CD4-positive, alpha-beta T cell (primary cell): ENCODE measurements around the gene TFEB. TPM values are rescaled to one million over a fixed set of nuclear protein-coding genes. Genes with fewer than 3 reads are reported as not detected.

Experiments
- ATAC-seq: fragments of 200-7000 bp; cut with Tn5 transposase; one replicate; pipeline ENCODE4 v1.10.0; 2022; ENCODE audit warnings: mild to moderate bottlenecking; ENCODE audit not compliant: poor library complexity
- CTCF ChIA-PET: fragments of 350-600 bp; sonication (Branson Sonifier 250); formaldehyde crosslinking; loops from one replicate; lab custom pipeline; 2021; ENCODE audit warnings: antibody characterized with exemption, inconsistent platforms; lab: Charles Lee
- POLR2A ChIA-PET: fragments of 350-600 bp; sonication (Branson Sonifier 250); formaldehyde crosslinking; loops from one replicate; lab custom pipeline; 2021; ENCODE audit warnings: antibody characterized with exemption, inconsistent platforms; lab: Charles Lee
- DNase-seq, 14 experiments: peaks; one replicate each; pipeline ENCODE4 v3.0.0-alpha.2; 2013 to 2020; ENCODE audit warnings: mixed read lengths in 2 of 14
- H3K27ac ChIP-seq, 2 donors: one replicate each; pipeline versions ENCODE4 v1.5.1 to v1.7.0; 2013; ENCODE audit warnings: low read length in 2 of 2, low read depth in 1 of 2, mild to moderate bottlenecking in 1 of 2
- H3K27me3 ChIP-seq, 2 experiments: 1 replicate in 1 of 2; 2 replicates in 1 of 2; pipeline versions ENCODE4 v1.6.1 to v1.7.0; 2013; ENCODE audit warnings: low read length in 2 of 2, control low read depth in 1 of 2, mild to moderate bottlenecking in 1 of 2, moderate library complexity in 1 of 2; ENCODE audit not compliant: insufficient read depth in 2 of 2, control insufficient read depth in 1 of 2
- H3K36me3 ChIP-seq: one replicate; pipeline ENCODE4 v1.6.1; 2013; ENCODE audit warnings: low read length, control low read depth; ENCODE audit not compliant: insufficient read depth
- H3K4me1 ChIP-seq: one replicate; pipeline ENCODE4 v1.6.1; 2013; ENCODE audit warnings: low read length, control low read depth; ENCODE audit not compliant: insufficient read depth
- H3K4me3 ChIP-seq: one replicate; pipeline ENCODE4 v1.5.1; 2013; ENCODE audit warnings: mild to moderate bottlenecking, low read length, moderate library complexity
- H3K9me3 ChIP-seq, 2 experiments: 1 replicate in 1 of 2; 2 replicates in 1 of 2; pipeline versions ENCODE4 v1.6.1 to v1.7.0; 2013; ENCODE audit warnings: low read length in 2 of 2, mild to moderate bottlenecking in 2 of 2, control low read depth in 1 of 2, moderate library complexity in 1 of 2; ENCODE audit not compliant: control insufficient read depth in 1 of 2, insufficient read depth in 1 of 2
- H3K27ac Mint-ChIP-seq: one replicate; pipeline ENCODE4 v1.8.0; 2020; ENCODE audit warnings: mixed read lengths
- H3K27me3 Mint-ChIP-seq: one replicate; pipeline ENCODE4 v1.8.0; 2021; ENCODE audit warnings: mixed read lengths
- H3K36me3 Mint-ChIP-seq: one replicate; pipeline ENCODE4 v1.8.0; 2021; ENCODE audit warnings: low read depth, mixed read lengths
- H3K4me1 Mint-ChIP-seq: one replicate; pipeline ENCODE4 v1.8.0; 2021; ENCODE audit warnings: low read depth, mixed read lengths
- H3K4me3 Mint-ChIP-seq: one replicate; pipeline ENCODE4 v1.8.0; 2020; ENCODE audit warnings: mild to moderate bottlenecking, mixed read lengths
- H3K9me3 Mint-ChIP-seq: one replicate; pipeline ENCODE4 v1.8.0; 2020; ENCODE audit warnings: mixed read lengths
- intact Hi-C, 2 experiments: fragments of 100-400 bp; cut with DNase I in 1 of 2; cut with micrococcal nuclease in 1 of 2; formaldehyde crosslinking; loops; one replicate each; pipeline versions ENCODE4 v1.15.1 to v1.9.0; 2023 to 2025; cut with DNase I, micrococcal nuclease
- total RNA-seq, 174 experiments: library from RNA in 2 of 174; stranded (reverse) in 2 of 174; gene quantifications; one replicate each; pipeline ENCODE4 v1.2.3 and lab custom pipeline; 2021 to 2026
- TF ChIP-seq, protein P1 (sequence below): fragments of 200-600 bp; IDR thresholded peaks from one replicate; pipeline ENCODE4 v1.8.0; 2022; ENCODE audit warnings: antibody characterized with exemption, mild to moderate bottlenecking

The TFEB gene
- total RNA-seq, 2 experiments from 2014 or later: 23.8 to 24.1 TPM

GRCh38 chr6:41648070-41648585 is 87.3 kb downstream of the TFEB start:
- no peaks in the 10 kb centered on the region for H3K4me1 Mint-ChIP-seq
- Histone ChIP-seq H3K4me3 (no peak overlapping the region), H3K27ac (no peak overlapping the region), H3K27me3 (no peaks in the 10 kb centered on the region), H3K4me1 (no peaks in the 10 kb centered on the region), H3K36me3 (no peaks in the 10 kb centered on the region), H3K9me3 (no peaks in the 10 kb centered on the region)
- ATAC-seq (no peak), DNase-seq (no peak)
- intact Hi-C loops: no loop called here
- ChIA-PET CTCF (interaction anchor here (0.6 to 0.7 kb wide), 3 partner anchors 12 to 1836 kb away, joined by 3 to 6 read pairs (median 4); no protein-coding TSS in a partner anchor), POLR2A (no interaction called here)
- H3K27ac Mint-ChIP-seq: no peak overlapping the region
- H3K27me3 Mint-ChIP-seq: peaks cover 19% of the 10 kb centered on the region
- no peaks in the 10 kb centered on the region for H3K36me3 Mint-ChIP-seq
- H3K9me3 Mint-ChIP-seq: no peaks in the 10 kb centered on the region
- H3K4me3 Mint-ChIP-seq: no peak overlapping the region
- TF ChIP-seq, protein P1, sequence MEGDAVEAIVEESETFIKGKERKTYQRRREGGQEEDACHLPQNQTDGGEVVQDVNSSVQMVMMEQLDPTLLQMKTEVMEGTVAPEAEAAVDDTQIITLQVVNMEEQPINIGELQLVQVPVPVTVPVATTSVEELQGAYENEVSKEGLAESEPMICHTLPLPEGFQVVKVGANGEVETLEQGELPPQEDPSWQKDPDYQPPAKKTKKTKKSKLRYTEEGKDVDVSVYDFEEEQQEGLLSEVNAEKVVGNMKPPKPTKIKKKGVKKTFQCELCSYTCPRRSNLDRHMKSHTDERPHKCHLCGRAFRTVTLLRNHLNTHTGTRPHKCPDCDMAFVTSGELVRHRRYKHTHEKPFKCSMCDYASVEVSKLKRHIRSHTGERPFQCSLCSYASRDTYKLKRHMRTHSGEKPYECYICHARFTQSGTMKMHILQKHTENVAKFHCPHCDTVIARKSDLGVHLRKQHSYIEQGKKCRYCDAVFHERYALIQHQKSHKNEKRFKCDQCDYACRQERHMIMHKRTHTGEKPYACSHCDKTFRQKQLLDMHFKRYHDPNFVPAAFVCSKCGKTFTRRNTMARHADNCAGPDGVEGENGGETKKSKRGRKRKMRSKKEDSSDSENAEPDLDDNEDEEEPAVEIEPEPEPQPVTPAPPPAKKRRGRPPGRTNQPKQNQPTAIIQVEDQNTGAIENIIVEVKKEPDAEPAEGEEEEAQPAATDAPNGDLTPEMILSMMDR: no peak

DNA sequence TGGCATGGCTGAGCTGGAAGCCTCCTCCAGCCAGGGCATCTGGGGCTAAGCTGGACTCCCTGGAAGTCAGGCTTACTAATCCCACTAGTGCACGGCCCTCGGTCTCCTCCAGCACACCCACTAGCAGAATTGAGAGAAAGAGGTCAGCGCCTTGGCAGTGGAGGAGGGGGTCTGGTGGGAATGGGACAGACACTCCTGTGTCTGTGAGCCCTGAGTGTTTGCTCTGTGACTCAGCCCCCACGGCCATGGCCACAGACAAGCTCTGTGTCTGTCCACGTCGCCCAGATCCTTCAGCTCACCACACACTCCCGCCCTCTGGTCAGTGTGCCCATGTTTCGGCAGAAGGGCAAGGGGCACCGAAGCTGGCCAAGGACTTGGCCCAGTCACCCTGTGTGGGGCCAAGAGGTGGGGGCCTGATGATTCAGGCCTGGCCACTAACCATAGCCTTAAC is 88.3 kb downstream of the TFEB start:
- no peaks in the 10 kb centered on the region for H3K36me3 ChIP-seq
- no peaks in the 10 kb centered on the region for H3K4me1 ChIP-seq
- ChIA-PET POLR2A (no interaction called here), CTCF (no interaction called here)
- Mint-ChIP-seq H3K4me3 (no peak overlapping the region), H3K27me3 (peaks cover 20% of the 10 kb centered on the region), H3K36me3 (no peaks in the 10 kb centered on the region), H3K9me3 (no peaks in the 10 kb centered on the region), H3K4me1 (no peaks in the 10 kb centered on the region), H3K27ac (no peak overlapping the region)
- DNase-seq (no peak), ATAC-seq (no peak)
- no peak overlapping the region for H3K27ac ChIP-seq
- H3K9me3 ChIP-seq: no peaks in the 10 kb centered on the region
- TF ChIP-seq, protein P1: no peak
- intact Hi-C loops: no loop called here
- H3K4me3 ChIP-seq: no peak overlapping the region
- H3K27me3 ChIP-seq: no peaks in the 10 kb centered on the region

DNA sequence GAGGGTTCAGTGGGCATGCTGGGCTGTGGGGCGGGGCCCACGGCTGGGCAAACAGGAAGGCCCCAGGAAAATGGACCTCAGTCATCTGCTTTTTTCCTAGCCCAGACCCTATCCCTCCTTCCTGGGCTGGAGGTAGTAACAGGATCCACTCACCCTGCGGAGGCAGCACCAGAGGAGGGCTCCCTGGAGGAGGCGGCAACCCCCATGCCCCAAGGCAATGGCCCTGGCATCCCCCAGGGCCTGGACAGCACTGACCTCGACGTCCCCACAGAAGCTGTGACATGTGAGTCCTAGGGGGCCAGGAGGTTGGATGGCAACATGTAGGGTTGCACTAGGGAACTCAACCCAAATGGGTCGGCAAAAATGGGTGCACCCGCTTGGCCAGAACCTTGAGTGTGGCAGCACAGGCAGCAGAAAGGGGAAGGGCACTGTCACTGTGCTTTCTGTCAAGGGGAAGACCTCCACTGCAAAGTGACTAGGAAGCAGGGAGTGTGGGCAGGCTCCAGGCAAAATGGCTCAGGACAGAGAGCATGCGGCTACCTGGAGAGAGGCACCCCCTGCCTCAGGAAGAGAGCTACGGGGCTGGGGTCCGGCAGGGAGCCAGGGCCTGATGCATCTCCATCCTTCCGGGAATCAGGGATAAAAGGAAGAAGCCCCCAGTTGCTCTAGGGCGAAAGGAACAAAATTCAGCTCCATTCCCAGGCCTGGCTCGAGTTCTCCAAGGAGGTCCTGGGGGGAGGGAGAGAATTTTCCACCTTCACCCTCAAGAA is 89.2 kb downstream of the TFEB start:
- no peaks in the 10 kb centered on the region for H3K9me3 ChIP-seq
- H3K4me3 ChIP-seq: no peak overlapping the region
- no peak overlapping the region for H3K27ac ChIP-seq
- Mint-ChIP-seq H3K4me1 (no peaks in the 10 kb centered on the region), H3K27ac (no peak overlapping the region), H3K36me3 (no peaks in the 10 kb centered on the region), H3K9me3 (no peaks in the 10 kb centered on the region), H3K27me3 (peaks cover 28% of the 10 kb centered on the region), H3K4me3 (no peak overlapping the region)
- H3K27me3 ChIP-seq: no peaks in the 10 kb centered on the region
- DNase-seq (no peak), ATAC-seq (no peak)
- CTCF ChIA-PET: no interaction called here
- intact Hi-C loops: no loop called here
- POLR2A ChIA-PET: no interaction called here
- H3K36me3 ChIP-seq: no peaks in the 10 kb centered on the region
- TF ChIP-seq, protein P1: no peak
- no peaks in the 10 kb centered on the region for H3K4me1 ChIP-seq
